Endothelial cell of hepatic sinusoid (primary cell): ENCODE data around the gene ABL1.

Experiments
- in situ Hi-C: cut with HindIII; loops from 2 replicates; pipeline ENCODE4 v1.10.0; 2017; ENCODE audit warnings: low sequenced_read_pairs

Gene ABL1

DNA sequence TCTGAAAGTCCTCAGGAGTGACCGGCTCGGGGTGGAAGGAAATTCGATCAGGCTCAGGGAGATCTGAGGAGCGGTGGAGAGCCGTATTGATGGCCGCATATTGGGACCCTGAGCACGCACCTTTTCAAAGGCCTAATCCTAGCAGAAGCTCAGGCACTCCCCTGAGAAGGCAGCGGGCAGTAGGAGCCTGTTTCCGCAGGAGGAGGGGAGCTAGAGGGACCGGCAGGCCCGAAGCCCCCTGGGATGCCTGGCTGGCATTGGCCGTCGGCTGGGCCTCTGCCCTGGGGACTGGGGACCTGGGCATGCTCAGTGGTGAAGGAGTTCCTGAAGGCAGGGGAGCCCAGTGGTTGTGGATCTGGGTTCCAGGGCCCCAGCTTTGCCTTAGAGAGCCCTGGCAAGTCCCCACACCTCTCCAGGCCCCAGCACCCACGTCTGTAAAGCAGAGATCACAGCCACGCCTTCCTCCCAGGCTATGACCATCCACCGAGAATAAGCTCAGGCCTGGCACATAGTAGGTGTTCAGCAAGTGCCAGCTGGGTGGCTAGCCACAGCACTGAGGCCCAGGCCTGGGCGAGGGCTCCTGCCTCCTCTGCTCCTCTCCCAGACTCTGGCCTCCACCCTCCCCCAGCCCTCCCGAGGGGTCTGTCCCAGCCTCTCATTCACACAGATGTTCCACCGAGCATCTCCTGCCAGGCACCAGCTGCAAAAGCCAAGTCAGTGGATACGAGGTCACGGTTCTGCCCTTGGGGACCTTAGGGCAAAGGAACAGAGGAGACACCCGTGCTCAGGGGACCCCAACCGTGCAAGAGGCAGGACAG lies 78.8 kb downstream of the ABL1 start:
- in situ Hi-C loops, result loop anchor here (5.0 kb wide), 1 partner anchor 68 kb away; no protein-coding TSS in a partner anchor

DNA sequence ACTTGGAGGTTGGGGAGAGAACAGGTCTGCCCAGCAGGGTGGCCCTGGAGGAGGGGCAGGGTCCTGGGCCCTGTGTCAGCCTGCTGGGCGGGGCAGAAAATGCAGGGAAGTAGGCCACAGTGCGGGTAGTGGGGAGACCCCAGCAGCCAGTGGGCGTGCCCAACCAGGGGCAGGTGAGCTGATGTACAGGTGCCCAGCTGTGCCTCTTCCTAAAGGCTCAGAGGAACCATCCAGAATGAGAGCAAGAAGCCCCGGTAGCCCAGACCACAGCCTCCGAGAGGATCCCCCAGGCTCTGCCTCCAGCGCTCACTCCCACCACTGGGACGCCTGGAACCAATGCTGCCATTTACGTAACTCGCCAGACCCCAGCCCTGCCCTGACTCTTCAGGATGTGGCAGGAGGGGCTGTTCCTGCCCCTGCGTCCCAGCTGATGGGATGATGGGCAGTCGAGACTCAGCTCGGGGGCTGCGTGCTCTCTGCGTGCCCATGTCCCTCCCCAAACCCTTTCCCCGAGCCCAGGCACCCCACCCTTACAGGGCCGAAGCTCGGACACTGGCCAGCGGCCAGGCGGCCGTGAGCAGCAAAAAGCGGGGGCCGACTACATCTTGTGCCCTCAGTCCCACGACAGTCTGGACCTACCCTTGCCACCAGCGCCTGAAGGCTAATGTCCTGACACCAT lies 79.5 kb downstream of the ABL1 start:
- in situ Hi-C loops, result loop anchor here (5.0 kb wide), 1 partner anchor 68 kb away; no protein-coding TSS in a partner anchor

DNA sequence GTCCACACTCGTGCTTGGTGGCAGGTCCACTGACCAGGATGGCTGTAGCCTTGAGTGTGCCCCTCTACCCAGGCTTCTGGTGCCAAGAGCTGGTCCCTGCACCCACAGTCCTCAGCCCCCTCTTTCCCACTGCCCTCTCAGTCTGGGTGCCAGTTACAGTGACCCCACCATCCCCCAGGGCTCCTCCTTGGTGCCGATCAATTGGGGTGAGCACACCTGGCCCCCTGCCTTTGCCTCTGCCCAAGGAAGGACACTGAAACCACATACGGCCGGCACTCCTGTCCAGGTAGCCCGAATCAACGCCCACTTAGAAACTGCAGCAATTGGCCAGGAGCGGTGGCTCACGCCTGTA lies 80.0 kb downstream of the ABL1 start:
- in situ Hi-C loops, result no loop called here

GRCh38 chr9:130917168-130917960 lies 82.3 kb downstream of the ABL1 start:
- in situ Hi-C loops, result no loop called here

- in situ Hi-C loops, result no loop called here
These were observed 83.2 kb downstream of the ABL1 start for GRCh38 chr9:130918101-130918825.

- in situ Hi-C loops, result no loop called here
These were observed 83.9 kb downstream of the ABL1 start for GRCh38 chr9:130918826-130919558.

GRCh38 chr9:130919559-130920145 lies 84.6 kb downstream of the ABL1 start:
- in situ Hi-C loops, result no loop called here

DNA sequence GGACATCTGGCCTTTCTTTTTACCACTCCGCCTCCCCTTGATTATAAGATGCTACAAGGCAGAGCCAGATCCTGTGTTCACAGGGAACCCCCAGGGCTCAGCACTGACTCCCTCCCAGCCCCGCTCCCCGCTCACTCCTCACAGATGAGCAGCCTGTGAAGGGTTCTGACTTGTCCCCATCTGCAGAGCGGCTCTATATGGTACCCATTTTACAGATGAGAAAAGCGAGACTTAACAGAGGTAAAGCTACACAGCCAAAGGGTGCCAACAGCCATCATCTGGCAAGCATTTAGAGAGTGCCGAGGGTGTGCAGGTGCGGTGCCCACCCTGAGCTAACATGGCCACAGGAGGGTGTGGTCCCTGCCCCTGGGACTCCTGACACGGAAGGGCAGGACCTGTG lies 85.2 kb downstream of the ABL1 start:
- in situ Hi-C loops, result no loop called here

- in situ Hi-C loops, result no loop called here
These were observed 85.8 kb downstream of the ABL1 start for GRCh38 chr9:130920762-130921299.

GRCh38 chr9:130921300-130921988 lies 86.4 kb downstream of the ABL1 start:
- in situ Hi-C loops, result no loop called here

- in situ Hi-C loops, result no loop called here
These were observed 87.2 kb downstream of the ABL1 start for GRCh38 chr9:130921989-130922892.

DNA sequence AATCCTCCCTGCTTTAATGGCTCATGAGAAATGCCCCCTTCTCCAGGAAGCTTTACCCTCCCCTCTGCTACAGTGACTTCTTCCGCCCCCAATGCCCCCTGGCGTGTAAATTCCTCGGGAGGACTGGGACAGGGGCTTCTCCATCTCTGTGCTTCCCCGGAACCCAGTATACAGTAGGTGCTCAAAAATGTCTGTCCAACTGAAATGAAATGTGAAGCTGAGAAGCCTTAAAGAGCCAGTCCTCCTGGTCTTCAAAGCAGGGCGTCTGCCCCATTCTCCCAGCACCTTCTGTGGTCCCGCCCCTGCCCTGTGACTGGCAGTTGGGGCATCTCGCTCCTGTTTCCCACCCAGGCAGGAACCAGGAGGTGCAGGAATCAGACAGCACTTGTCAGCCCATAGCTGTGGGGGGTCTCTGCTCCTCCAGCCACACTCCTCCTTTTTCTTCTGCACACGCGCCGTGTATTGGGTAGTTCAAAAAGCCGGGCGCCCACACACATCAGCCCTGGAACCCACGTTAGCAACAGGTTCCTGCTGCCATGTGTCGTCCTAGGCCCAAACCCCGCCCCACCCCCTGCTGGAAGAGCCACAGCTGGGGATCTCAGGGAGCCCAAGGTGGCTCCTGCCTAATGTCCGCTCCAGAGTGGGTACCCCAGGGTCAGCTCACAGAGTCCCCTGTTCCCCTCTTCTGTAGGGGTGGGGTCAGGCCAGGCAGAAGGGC lies 88.0 kb downstream of the ABL1 start:
- in situ Hi-C loops, result no loop called here

GRCh38 chr9:130923611-130924447 lies 88.8 kb downstream of the ABL1 start:
- in situ Hi-C loops, result no loop called here

GRCh38 chr9:130924448-130924788 lies 89.4 kb downstream of the ABL1 start:
- in situ Hi-C loops, result no loop called here

- in situ Hi-C loops, result no loop called here
These were observed 90.1 kb downstream of the ABL1 start for GRCh38 chr9:130925050-130925678.

- in situ Hi-C loops, result no loop called here
These were observed 92.3 kb downstream of the ABL1 start for GRCh38 chr9:130927338-130927737.
